Left cardiac atrium (tissue), 4 donors: ENCODE measurements around the gene LRMDA. TPM values are rescaled to one million over a fixed set of nuclear protein-coding genes. Genes with fewer than 3 reads are reported as not detected.

Experiments
- ATAC-seq, 2 donors: fragments of 200-7000 bp; cut with Tn5 transposase; one replicate each; pipeline ENCODE4 v1.9.1; 2020; ENCODE audit warnings: mild to moderate bottlenecking in 2 of 2, moderate library complexity in 2 of 2
- DNase-seq: peaks from one replicate; pipeline ENCODE4 v3.0.0-alpha.2; 2020
- intact Hi-C, 2 donors: fragments of 100-400 bp; cut with DNase I; formaldehyde crosslinking; loops; one replicate each; pipeline versions ENCODE4 v1.14.1 to v1.15.1; 2022 to 2023
- total RNA-seq, 2 donors: library from RNA; stranded (reverse); fragmentation: NEBNext Ultra II Directional; extraction: Animal tissue kit (Norgen Biotek cat#: 25700); gene quantifications; one replicate each; pipeline ENCODE4 v1.2.1, GENCODE V29; 2021
- donor health status: DM: no; HTN: yes; CAD: no.
- donor health status: DM: no; HTN: yes; CAD: no; lungs with severe emphysema.
- donor health status: DM: yes; HTN: yes; CAD: no.
- donor health status: Dilated cardiomyopathy.

LRMDA gene
- total RNA-seq, 2 donors from 2014 or later: 40.6 to 57.8 TPM

GRCh38 chr10:76251841-76252671 is 820.6 kb downstream of the LRMDA start:
- peak; percentile 38 to 68 for ATAC-seq
- no peak for DNase-seq
- intact Hi-C loops: no loop called here

GRCh38 chr10:76252733-76253132 is 821.3 kb downstream of the LRMDA start:
- no peak for ATAC-seq
- DNase-seq: no peak
- intact Hi-C loops: no loop called here

- DNase-seq: no peak
- intact Hi-C loops: no loop called here
- ATAC-seq: no peak
These were observed 823.8 kb downstream of the LRMDA start for GRCh38 chr10:76255241-76255640.

GRCh38 chr10:76257816-76258215 is 826.4 kb downstream of the LRMDA start:
- ATAC-seq (no peak), DNase-seq (no peak)
- intact Hi-C loops: no loop called here

GRCh38 chr10:76265441-76266113 is 834.2 kb downstream of the LRMDA start:
- DNase-seq (no peak), ATAC-seq (no peak)
- intact Hi-C loops: no loop called here

GRCh38 chr10:76268530-76268929 is 837.1 kb downstream of the LRMDA start:
- DNase-seq (no peak), ATAC-seq (no peak)
- intact Hi-C loops: no loop called here

GRCh38 chr10:76268954-76269353 is 837.5 kb downstream of the LRMDA start:
- DNase-seq (no peak), ATAC-seq (no peak)
- intact Hi-C loops: no loop called here

GRCh38 chr10:76270464-76270863 is 839.0 kb downstream of the LRMDA start:
- ATAC-seq: no peak
- intact Hi-C loops: no loop called here
- DNase-seq: no peak

- no peak for ATAC-seq
- intact Hi-C loops: no loop called here
- no peak for DNase-seq
These were observed 843.5 kb downstream of the LRMDA start for GRCh38 chr10:76274933-76275332.

- no peak for ATAC-seq
These were observed 847.5 kb downstream of the LRMDA start for GRCh38 chr10:76278811-76279460.

GRCh38 chr10:76281659-76282058 is 850.2 kb downstream of the LRMDA start:
- ATAC-seq (no peak), DNase-seq (no peak)
- intact Hi-C loops: no loop called here

More at GRCh38 chr10:76278811-76279460, 847.5 kb downstream of the LRMDA start:
- intact Hi-C loops: no loop called here
- DNase-seq: no peak

GRCh38 chr10:76282061-76283025 is 850.9 kb downstream of the LRMDA start:
- ATAC-seq: no peak
- no peak for DNase-seq
- intact Hi-C loops: no loop called here

- DNase-seq (no peak), ATAC-seq (no peak)
- intact Hi-C loops: no loop called here
These were observed 852.9 kb downstream of the LRMDA start for GRCh38 chr10:76284351-76284750.

GRCh38 chr10:76285012-76285411 is 853.6 kb downstream of the LRMDA start:
- DNase-seq (no peak), ATAC-seq (no peak)
- intact Hi-C loops: no loop called here

GRCh38 chr10:76285515-76285914 is 854.1 kb downstream of the LRMDA start:
- ATAC-seq (no peak), DNase-seq (no peak)
- intact Hi-C loops: no loop called here

- intact Hi-C loops: no loop called here
These were observed 855.1 kb downstream of the LRMDA start for GRCh38 chr10:76286536-76286935.

GRCh38 chr10:76287856-76288255 is 856.4 kb downstream of the LRMDA start:
- ATAC-seq (no peak), DNase-seq (no peak)
- intact Hi-C loops: no loop called here

More at GRCh38 chr10:76286536-76286935, 855.1 kb downstream of the LRMDA start:
- DNase-seq (no peak), ATAC-seq (no peak)

- ATAC-seq: no peak
- no peak for DNase-seq
- intact Hi-C loops: no loop called here
These were observed 859.8 kb downstream of the LRMDA start for GRCh38 chr10:76291175-76291574.

GRCh38 chr10:76291885-76292284 is 860.5 kb downstream of the LRMDA start:
- ATAC-seq (no peak), DNase-seq (no peak)
- intact Hi-C loops: no loop called here
